Measurements from ENCODE around the gene PTGER1.

Gene PTGER1

GRCh38 chr19:14470031-14470876, 4.9 kb downstream of the PTGER1 start:
- TF ChIP-seq TOX (CRISPR knock-in tag; IDR thresholded peaks at IDR 0.05; ENCODE audit: borderline replicate concordance) = no peak
- no peak for TF ChIP-seq ISL1 (CRISPR knock-in tag; IDR thresholded peaks at IDR 0.05)
- no peak for TF ChIP-seq ZNF8 (CRISPR knock-in tag; IDR thresholded peaks at IDR 0.05)
- TF ChIP-seq ZFP3 (CRISPR knock-in tag; IDR thresholded peaks at IDR 0.05) = no peak
- TF ChIP-seq ZNF70 (CRISPR knock-in tag; IDR thresholded peaks at IDR 0.05) = no peak
- TF ChIP-seq TSHZ2 (CRISPR knock-in tag; IDR thresholded peaks at IDR 0.05) = no peak
- no peak for TF ChIP-seq CSRNP3 (CRISPR knock-in tag; IDR thresholded peaks at IDR 0.05)
- no peak for TF ChIP-seq BACH2 (CRISPR knock-in tag; IDR thresholded peaks at IDR 0.05; ENCODE audit: borderline replicate concordance)
- TF ChIP-seq TCF4 (CRISPR knock-in tag; IDR thresholded peaks at IDR 0.05; ENCODE audit: borderline replicate concordance) = no peak
- no peak for TF ChIP-seq OSR1 (CRISPR knock-in tag; IDR thresholded peaks at IDR 0.05)
- TF ChIP-seq CSDC2 (CRISPR knock-in tag; IDR thresholded peaks at IDR 0.05) = no peak
- TF ChIP-seq PATZ1 (CRISPR knock-in tag; IDR thresholded peaks at IDR 0.05; ENCODE audit: borderline replicate concordance) = no peak
- no peak for TF ChIP-seq SNAI2 (CRISPR knock-in tag; IDR thresholded peaks at IDR 0.05)
- TF ChIP-seq POU6F1 (CRISPR knock-in tag; IDR thresholded peaks at IDR 0.05; ENCODE audit: borderline replicate concordance, low read depth) = no peak
- no peak for ATAC-seq

- no peak for TF ChIP-seq SNAI2 (CRISPR knock-in tag; IDR thresholded peaks at IDR 0.05)
- no peak for TF ChIP-seq TCF4 (CRISPR knock-in tag; IDR thresholded peaks at IDR 0.05; ENCODE audit: borderline replicate concordance)
- no peak for TF ChIP-seq ARNTL (CRISPR knock-in tag; IDR thresholded peaks at IDR 0.05; ENCODE audit: borderline replicate concordance, low read depth)
- TF ChIP-seq GLIS3 (CRISPR knock-in tag; IDR thresholded peaks at IDR 0.05) = no peak
- TF ChIP-seq ESRRG (CRISPR knock-in tag; IDR thresholded peaks at IDR 0.05) = no peak
- TF ChIP-seq PPARA (CRISPR knock-in tag; IDR thresholded peaks at IDR 0.05; ENCODE audit: borderline replicate concordance) = no peak
- no peak for TF ChIP-seq ZFP30 (CRISPR knock-in tag; IDR thresholded peaks at IDR 0.05)
- TF ChIP-seq POU6F1 (CRISPR knock-in tag; IDR thresholded peaks at IDR 0.05; ENCODE audit: borderline replicate concordance, low read depth) = no peak
- no peak for TF ChIP-seq TOX (CRISPR knock-in tag; IDR thresholded peaks at IDR 0.05; ENCODE audit: borderline replicate concordance)
- TF ChIP-seq BACH2 (CRISPR knock-in tag; IDR thresholded peaks at IDR 0.05; ENCODE audit: borderline replicate concordance) = no peak
- TF ChIP-seq ZC3H10 (CRISPR knock-in tag; IDR thresholded peaks at IDR 0.05) = no peak
- no peak for ATAC-seq
Measured at GRCh38 chr19:14467816-14468215, 7.3 kb downstream of the PTGER1 start.

- no peak for TF ChIP-seq ZC3H10 (CRISPR knock-in tag; IDR thresholded peaks at IDR 0.05)
- ATAC-seq = no peak
Measured at GRCh38 chr19:14467391-14467790, 7.8 kb downstream of the PTGER1 start.

All from SK-N-SH treated with all-trans-retinoic acid at 6 μM for 48 hours (cell line).